IPS DF 19.7 (cell line): ENCODE measurements around the gene RBBP8.

Source experiments
- DNase-seq: peaks from one replicate; pipeline ENCODE4 v3.0.0-alpha.2; 2013; ENCODE audit warnings: low read depth, low spot score

RBBP8 gene

DNA sequence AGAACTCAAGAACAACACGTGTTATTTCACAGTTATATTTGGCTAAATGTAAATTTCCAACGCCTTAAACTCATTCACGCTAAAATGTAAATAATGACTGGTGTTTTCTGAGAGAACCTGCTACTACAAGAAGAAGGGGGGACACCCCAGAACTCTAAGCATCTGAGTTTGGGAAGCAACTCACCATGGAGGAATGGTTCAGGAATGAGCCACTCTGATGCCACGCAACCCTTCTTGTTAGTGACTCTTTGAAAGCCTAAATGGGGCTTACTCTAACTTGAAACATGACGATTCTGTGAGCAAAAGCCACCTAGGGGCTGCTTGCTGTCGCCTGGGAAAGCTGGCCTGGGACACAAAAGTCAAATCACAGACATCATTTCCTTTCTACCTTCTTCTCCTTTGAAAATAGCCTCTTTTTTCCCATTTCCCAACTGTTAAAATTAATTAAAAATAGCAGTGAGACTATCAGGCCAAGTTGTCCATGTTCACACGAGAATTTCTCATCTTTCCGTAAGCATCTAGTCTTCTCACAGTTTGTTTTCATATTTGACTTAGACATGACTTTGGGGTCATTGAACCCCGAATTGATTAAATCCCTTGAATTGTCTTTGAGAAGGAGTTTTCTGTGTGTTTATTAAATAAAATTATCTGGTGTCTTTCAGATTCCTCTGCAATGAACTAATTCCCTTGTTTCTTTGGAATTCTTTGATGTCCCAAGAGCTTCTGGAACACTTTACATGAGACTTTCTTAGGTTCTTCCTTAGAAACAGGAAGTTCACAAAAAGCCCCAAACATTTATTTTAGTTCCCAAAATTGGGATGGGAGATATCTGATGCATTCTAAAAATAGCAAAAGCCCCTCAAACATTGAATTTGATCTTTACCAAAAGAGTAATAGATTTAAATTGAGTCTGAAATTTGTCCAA, 126.7 kb downstream of the RBBP8 start:
- DNase-seq = no peak

DNA sequence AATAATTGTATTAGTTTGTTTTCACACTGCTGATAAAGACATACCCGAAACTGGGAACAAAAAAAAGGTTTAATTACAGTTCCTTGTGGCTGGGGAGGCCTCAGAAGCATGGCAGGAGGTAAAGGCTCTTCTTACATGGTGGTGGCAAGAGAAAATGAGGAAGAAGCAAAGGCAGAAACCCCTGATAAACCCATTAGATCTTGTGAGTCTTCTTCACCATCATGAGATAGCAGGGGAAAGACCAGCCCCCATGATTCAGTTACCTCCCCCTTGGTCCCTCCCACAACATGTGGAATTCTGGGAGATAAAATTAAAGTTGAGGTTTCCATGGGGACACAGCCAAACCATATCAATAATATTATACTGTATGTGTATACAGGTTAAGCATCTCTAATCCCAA, 128.9 kb downstream of the RBBP8 start:
- DNase-seq = no peak

DNA sequence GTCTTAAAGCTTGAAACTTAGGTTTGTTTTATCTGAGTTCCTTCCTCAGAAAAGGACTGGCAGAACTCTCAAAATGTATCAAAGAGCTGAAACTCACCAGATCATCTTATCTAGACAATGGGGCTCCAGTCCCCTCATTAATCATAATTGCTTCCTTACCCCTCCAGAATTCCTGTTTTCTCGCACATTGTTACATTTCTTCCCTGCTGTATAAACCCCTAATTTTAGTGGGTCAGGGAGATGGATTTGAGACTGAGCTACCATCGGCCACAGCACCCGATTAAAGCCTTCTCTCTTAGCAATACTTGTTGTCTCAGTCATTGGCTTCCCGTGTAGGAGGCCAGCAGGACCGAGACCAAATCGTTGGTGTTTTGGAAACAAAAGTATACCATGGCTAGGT, 130.4 kb downstream of the RBBP8 start:
- DNase-seq = no peak

DNA sequence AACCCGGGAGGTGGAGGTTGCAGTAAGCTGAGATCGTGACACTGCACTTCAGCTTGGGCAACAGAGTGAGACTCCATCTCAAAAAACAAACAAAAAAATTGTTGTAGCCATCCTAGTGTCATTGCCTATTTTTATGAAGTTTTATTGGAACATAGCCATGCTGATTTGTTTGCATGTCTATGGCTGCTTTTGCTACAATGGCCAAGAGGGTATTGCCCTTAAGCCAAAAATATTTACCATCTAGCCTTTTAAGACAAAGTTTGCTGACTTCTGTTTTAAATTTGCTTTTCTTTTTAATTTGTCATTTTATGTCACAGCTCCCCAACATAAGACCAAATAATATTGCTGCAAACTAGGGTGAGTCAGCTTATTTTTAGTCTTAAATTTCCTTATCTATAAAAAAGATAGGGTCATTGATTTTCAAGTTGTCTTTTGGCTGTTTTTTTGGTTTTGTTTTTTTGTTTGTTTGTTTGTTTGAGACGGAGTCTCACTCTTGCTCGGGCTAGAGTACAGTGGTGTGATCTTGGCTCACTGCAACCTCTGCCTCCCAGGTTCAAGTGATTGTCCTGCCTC, 132.2 kb downstream of the RBBP8 start:
- DNase-seq = no peak

DNA sequence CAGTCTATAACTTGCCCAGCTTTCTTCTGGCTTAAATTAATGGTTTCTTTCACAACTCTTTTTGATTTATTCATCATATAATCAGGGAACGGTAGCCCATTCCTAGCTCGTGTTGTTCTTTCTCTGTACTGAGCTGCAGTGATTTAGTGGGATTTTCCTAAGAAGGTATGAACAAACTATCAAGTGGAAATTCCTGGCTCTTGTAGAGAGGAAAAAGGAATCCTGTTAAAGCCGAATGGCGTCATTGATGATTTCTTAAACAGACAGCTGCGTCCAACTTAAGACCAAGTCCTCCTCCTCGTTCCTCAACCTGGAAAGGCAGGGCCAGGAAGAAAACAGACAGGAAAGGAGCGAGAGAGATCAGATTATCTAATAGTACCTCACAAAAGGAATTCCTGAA, 132.9 kb downstream of the RBBP8 start:
- no peak for DNase-seq

DNA sequence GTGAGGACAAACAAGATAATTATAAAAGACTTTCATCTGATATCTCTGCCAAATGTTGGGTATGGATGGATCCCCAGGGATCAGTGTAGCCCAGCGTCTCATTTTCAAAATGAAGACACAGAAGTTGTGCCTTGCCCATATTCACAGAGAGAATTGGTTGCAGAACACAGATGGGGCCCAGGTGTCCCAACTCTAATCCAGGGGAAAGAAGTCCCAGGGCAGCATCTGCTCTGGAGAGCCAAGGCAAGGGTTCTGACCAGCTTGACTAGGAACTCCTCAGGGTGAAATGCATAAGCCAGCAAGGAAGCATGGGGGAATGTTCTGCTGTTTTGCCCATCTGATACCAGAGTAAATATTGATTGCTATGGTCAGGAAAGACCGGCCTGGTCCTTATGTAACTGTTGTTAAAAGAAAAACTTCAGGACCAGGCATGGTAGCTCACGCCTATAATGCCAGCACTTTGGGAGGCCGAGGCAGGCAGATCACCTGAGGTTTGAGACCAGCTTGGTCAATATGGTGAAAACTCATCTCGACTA, 133.4 kb downstream of the RBBP8 start:
- no peak for DNase-seq

DNA sequence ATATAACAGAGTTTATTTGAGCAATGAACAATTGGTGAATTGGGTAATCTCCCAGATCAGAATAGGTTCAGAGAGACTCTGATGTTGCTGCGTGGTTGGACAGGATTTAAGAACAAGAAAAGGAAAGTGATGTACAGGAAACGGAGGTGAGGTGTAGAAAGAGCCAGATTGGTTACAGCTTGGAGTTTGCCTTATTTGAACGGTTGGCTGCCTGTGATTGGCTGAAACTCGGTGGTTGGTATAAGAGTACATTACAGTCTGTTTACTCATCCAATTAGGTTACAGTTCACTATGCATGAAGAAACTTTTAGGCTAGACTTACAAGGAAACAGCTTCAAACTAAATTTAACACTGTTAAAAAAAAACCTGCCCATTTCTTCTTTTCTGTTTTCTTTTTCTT, 134.1 kb downstream of the RBBP8 start:
- no peak for DNase-seq

DNA sequence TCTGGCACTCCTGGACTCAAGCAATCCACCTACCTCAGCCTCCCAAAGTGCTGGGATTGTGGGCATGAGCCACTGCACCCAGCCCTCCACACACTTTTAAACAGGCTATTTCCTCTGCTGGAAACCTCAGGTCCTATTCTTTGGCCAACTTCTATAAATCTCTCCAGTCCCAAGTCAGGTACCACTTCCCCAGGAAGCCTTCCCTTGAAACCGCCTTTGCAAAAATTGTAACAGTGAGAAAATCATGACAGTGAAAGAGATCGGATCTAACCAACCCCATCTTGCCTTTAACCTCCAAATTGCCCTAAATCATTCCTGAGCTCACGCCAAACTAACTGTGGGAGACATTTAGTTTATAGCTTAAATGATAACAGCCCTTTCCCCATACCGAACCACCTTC, 134.9 kb downstream of the RBBP8 start:
- no peak for DNase-seq

DNA sequence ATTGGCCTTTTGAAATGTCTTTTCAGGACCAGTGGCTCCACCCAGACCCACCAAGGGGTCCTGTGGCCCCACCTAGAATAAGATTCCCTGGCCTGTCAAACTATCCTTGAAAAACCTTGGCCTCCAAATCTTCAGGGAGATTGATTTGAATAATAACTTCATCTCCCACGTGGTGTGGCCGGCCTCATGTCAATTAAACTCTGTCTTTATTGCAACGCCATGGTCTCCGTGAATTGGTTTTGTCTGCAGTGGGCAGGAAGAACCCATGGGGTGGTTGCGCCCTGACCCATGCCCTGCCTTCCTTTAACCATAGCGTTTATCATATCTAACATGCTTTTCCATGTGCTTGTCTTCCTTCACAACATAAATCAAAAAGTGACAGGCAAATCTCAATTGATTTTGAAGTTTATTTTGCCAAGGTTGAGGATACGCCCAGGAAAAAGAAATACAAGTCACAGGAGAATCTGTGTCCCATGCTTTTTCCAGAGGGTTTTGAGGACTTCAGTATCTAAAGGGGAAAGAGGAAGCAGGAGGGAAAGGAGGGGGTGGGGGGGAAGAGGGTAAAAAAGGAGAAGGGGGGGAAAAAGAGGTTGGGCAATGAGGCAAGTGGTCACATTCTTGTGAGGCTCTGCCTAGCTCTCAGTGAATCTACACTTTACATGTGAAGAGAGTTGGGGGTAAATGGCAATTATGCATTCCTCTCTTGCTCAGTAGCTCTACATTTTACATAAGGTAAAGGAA, 135.6 kb downstream of the RBBP8 start:
- no peak for DNase-seq

DNA sequence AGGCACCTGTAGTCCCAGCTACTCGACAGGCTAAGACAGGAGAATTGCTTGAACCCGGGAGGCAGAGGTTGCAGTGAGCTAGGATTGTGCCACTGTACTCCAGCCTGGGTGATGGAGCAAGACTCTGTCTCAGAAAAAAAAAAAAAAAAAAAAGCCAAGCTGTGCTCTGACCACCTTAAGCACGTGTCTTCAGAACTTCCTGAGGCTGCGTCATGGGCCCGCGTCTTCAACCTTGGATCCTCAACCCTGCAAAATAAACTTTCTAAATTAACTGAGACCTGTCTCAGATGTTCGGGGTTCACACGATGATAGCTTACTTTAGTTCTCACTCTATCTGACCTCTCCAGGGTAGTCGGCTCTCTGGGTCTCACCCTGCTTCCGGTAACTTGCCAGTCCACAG, 136.4 kb downstream of the RBBP8 start:
- DNase-seq = no peak

DNA sequence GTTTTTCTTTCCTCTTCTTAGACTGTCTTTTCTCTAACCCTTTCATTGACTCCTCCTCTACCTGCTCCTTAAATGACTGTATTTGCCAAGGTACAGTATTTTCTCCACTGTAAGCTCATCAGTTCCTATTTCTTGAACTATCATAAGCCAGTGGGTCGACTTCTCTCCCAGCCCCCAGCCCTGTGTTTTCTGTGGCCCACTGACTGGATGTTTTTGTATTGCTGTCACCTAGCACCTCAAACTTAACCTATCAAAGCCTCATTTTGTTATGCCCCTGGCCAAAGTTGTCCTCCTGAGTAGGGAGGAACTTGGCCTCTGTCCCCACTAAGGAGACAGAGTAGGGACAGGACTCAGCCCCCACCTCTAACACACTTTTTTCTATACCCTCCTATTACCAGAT, 136.8 kb downstream of the RBBP8 start:
- DNase-seq = no peak

DNA sequence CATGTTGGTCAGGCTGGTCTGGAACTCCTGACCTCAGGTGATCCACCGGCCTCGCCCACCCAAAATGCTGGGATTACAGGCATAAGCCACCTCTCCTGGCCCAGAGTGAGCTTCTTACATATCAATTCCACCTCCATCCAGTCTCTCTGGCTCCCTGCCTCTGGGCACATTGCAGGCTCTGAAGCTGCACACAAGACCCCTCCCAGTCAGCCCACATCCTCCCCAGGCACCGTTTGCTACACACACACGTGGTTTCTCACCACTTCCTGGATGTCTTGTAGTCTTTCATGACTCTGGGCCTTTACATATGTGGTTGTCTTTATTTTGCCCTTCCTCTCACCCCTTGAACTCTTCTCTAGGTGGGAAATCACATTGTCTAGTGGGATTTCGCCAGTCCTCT, 138.2 kb downstream of the RBBP8 start:
- no peak for DNase-seq

DNA sequence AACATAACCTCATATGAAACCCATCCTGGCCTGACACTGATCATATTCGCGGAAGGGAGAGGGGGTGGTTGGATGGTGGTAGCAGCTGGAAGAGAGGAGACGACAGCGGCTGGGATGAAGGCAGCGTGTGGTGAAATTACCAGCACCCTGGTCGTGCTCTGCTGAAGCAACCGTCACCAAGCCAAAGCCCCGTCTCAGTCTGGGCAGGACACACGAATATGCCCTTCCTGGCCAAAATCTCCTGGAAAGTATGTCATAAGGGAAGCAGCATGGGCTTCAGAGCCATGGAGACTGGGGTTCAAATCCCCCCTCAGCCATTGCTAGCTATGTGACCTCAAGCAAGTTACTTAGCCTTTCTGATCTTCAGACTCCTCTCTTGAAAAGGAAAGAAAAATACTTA, 139.0 kb downstream of the RBBP8 start:
- no peak for DNase-seq

DNA sequence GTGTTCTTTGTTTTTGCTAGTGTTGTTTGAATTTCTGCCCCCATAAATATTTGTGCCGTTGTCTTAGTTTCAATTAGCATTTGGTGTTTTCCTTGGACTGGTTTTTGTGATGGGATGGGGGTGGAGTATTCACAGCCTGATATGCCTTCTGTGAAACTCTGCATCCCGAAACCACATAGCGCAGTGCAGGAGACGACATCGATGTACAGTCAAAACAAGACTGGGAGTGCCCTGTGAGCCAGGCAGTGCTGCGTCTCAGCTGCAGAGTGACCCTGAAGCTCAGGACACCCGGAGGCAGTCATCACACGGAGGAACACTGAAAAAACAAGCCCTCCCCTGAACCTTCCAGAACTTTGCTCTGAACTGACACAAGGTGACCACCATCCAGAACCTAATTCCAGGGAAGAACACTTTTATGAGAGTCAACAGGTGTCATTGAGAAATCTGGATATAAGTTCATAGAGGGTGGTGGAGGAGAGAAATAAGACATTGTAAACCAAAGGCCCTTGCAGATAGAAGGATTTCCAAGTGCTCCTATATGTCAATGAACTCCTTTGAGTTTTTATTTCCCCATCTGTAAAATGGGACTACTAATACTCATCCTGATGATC, 141.0 kb downstream of the RBBP8 start:
- no peak for DNase-seq
